Right atrium auricular region (tissue), 2 donors: Measurements from ENCODE around the gene C10orf105. TPM values are rescaled to one million over a fixed set of nuclear protein-coding genes. Genes with fewer than 3 reads are reported as not detected.

Experiments
- DNase-seq: peaks from one replicate; pipeline ENCODE4 v3.0.0-alpha.2; 2019; ENCODE audit warnings: low spot score
- H3K27ac ChIP-seq, 2 donors: fragments of 200-600 bp; sonication (generic); 1 replicate in 1 of 2; 2 replicates in 1 of 2; pipeline ENCODE4 v1.5.1; 2016 to 2019
- H3K27me3 ChIP-seq, 2 donors: fragments of 200-600 bp; sonication (generic); one replicate each; pipeline versions ENCODE4 v1.5.1 to v1.6.0; 2017 to 2019
- H3K36me3 ChIP-seq: fragments of 200-600 bp; sonication (generic); one replicate; pipeline ENCODE4 v1.5.1; 2016
- H3K4me1 ChIP-seq, 2 donors: fragments of 200-600 bp; sonication (generic); one replicate each; pipeline versions ENCODE4 v1.5.1 to v1.6.0; 2017 to 2019
- H3K4me3 ChIP-seq, 2 donors: fragments of 200-600 bp; sonication (generic); 1 replicate in 1 of 2; 2 replicates in 1 of 2; pipeline ENCODE4 v1.5.1; 2017 to 2019; ENCODE audit warnings: mild to moderate bottlenecking in 1 of 2, moderate library complexity in 1 of 2
- H3K9me3 ChIP-seq, 2 donors: fragments of 200-600 bp; sonication (generic); one replicate each; pipeline ENCODE4 v1.5.1; 2019
- total RNA-seq, 2 donors: library from RNA; depleted of rRNA; stranded (reverse); fragments of >200 nt; gene quantifications; one replicate each; pipeline ENCODE4 v1.1.0, GENCODE V29; 2016
- TF ChIP-seq, protein P1 (sequence below), 2 donors: fragments of 200-600 bp; sonication (generic); IDR thresholded peaks; one replicate each; pipeline ENCODE4 v1.5.1; 2019; ENCODE audit warnings: antibody characterized with exemption in 2 of 2

The C10orf105 gene
- total RNA-seq, 2 donors from 2014 or later, result 1.3 TPM; not detected in 1

GRCh38 chr10:71745664-71746250, 26.2 kb upstream of the C10orf105 start:
- TF ChIP-seq, protein P1, sequence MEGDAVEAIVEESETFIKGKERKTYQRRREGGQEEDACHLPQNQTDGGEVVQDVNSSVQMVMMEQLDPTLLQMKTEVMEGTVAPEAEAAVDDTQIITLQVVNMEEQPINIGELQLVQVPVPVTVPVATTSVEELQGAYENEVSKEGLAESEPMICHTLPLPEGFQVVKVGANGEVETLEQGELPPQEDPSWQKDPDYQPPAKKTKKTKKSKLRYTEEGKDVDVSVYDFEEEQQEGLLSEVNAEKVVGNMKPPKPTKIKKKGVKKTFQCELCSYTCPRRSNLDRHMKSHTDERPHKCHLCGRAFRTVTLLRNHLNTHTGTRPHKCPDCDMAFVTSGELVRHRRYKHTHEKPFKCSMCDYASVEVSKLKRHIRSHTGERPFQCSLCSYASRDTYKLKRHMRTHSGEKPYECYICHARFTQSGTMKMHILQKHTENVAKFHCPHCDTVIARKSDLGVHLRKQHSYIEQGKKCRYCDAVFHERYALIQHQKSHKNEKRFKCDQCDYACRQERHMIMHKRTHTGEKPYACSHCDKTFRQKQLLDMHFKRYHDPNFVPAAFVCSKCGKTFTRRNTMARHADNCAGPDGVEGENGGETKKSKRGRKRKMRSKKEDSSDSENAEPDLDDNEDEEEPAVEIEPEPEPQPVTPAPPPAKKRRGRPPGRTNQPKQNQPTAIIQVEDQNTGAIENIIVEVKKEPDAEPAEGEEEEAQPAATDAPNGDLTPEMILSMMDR (IDR thresholded peaks at IDR 0.05), result no peak
- peaks cover 3% of the 10 kb centered on the region for H3K36me3 ChIP-seq
- peaks cover 0 to 56% of the 10 kb centered on the region in 2 donors for H3K4me1 ChIP-seq
- H3K4me3 ChIP-seq, result no peak overlapping the region
- H3K27me3 ChIP-seq, result no peaks in the 10 kb centered on the region
- H3K9me3 ChIP-seq, result peaks cover 0 to 6% of the 10 kb centered on the region in 2 donors
- H3K27ac ChIP-seq, result peak overlapping the region; percentile 67 to 74
- no peak for DNase-seq

DNA sequence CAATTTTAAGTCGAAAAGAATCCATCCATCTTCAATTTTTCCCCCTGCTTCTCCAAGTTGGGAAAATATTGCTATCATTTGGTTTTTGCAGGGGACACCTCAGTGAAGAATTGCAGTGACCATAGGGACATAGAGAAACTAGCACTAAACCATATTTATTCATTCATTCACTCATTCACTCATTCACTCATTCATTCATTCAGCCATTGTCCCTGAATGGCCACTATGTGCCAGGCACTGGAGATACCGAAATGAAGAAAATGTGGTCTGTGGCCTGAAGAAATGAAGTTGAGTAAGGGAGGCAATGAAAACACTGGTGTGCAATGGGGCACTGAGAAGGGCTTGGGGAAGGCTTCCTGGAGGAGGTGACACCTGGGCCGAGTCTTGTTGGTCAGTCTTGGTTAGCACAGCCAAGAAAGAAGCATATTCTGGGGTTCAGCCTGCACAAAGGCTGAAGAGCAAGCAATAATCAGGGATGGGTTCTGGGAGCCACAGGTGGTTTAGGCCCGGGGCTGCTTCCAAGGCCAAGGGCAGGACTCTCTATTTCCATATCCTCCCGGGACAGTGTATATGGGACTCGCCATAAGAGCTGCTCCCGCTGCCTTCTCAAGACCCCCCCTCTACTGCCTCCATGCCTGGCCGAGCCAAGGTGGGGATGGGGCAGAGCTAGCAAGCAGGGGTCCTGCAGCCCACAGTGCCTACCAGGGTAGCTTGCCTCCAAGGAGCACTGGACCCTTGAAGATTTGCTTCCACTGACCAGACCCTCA, 25.5 kb upstream of the C10orf105 start:
- no peak overlapping the region for H3K27ac ChIP-seq

DNA sequence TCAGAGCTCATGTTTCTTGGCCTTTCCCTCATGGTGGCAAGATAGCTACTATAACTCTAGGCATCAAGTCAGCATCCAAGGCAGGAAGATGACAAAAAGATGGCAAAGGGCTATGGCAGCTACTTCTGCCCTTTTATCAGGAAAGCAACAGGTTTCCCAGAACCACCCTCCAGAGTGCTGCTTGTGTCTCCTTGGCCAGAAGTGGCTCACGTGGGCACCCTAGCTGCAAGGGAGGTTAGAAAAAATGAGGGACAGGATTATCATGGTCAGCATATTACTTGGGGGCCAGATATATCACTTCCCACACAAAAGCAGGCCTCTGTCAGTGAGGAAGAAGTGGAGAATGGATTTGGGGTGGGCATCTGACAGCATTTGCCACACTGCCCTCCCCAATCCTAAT, 24.3 kb upstream of the C10orf105 start:
- DNase-seq, result no peak
- no peaks in the 10 kb centered on the region for H3K36me3 ChIP-seq

More for the DNA sequence above, 25.5 kb upstream of the C10orf105 start:
- peaks cover 0 to 6% of the 10 kb centered on the region in 2 donors for H3K9me3 ChIP-seq
- no peak overlapping the region for H3K4me3 ChIP-seq
- no peaks in the 10 kb centered on the region for H3K36me3 ChIP-seq
- H3K4me1 ChIP-seq, result peaks cover 0 to 56% of the 10 kb centered on the region in 2 donors
- no peaks in the 10 kb centered on the region for H3K27me3 ChIP-seq
- TF ChIP-seq, protein P1 (IDR thresholded peaks at IDR 0.05), result no peak
- no peak for DNase-seq

GRCh38 chr10:71743089-71743838, 23.7 kb upstream of the C10orf105 start:
- no peak overlapping the region for H3K27ac ChIP-seq
- H3K9me3 ChIP-seq, result peaks cover 0 to 6% of the 10 kb centered on the region in 2 donors
- H3K4me3 ChIP-seq, result no peak overlapping the region
- H3K4me1 ChIP-seq, result peaks cover 0 to 45% of the 10 kb centered on the region in 2 donors
- no peaks in the 10 kb centered on the region for H3K36me3 ChIP-seq
- DNase-seq, result no peak
- TF ChIP-seq, protein P1 (IDR thresholded peaks at IDR 0.05), result no peak
- H3K27me3 ChIP-seq, result no peaks in the 10 kb centered on the region

More for the DNA sequence above, 24.3 kb upstream of the C10orf105 start:
- Histone ChIP-seq H3K27ac (no peak overlapping the region), H3K4me1 (peaks cover 0 to 51% of the 10 kb centered on the region in 2 donors), H3K4me3 (no peak overlapping the region), H3K27me3 (no peaks in the 10 kb centered on the region), H3K9me3 (peaks cover 0 to 6% of the 10 kb centered on the region in 2 donors)
- TF ChIP-seq, protein P1 (IDR thresholded peaks at IDR 0.05), result no peak

- Histone ChIP-seq H3K27me3 (no peaks in the 10 kb centered on the region), H3K4me3 (no peak overlapping the region), H3K4me1 (peaks cover 0 to 40% of the 10 kb centered on the region in 2 donors), H3K27ac (no peak overlapping the region), H3K36me3 (no peaks in the 10 kb centered on the region), H3K9me3 (peaks cover 0 to 6% of the 10 kb centered on the region in 2 donors)
- TF ChIP-seq, protein P1 (IDR thresholded peaks at IDR 0.05), result no peak
- no peak for DNase-seq
Observed at GRCh38 chr10:71742301-71743088, 22.9 kb upstream of the C10orf105 start.
